H1 (cell line): ENCODE results near the gene UBALD1. TPM values are rescaled to one million over a fixed set of nuclear protein-coding genes. Genes with fewer than 3 reads are reported as not detected.

ENCODE experiments used
- BCL11A ChIP-seq, 2 experiments: IDR thresholded peaks; one replicate each; pipeline ENCODE4 v1.6.1; 2011; ENCODE audit warnings: low read depth in 2 of 2, low read length in 2 of 2, mild to moderate bottlenecking in 2 of 2
- CBX5 ChIP-seq: fragments of 300-800, 300-1000 bp; sonication (generic); IDR thresholded peaks from 2 replicates; pipeline ENCODE4 v1.7.1; 2016; ENCODE audit warnings: antibody characterized with exemption, low read length, low read depth
- CBX8 ChIP-seq: fragments of 300-800, 300-1000 bp; sonication (generic); IDR thresholded peaks from 2 replicates; pipeline ENCODE4 v1.7.1; 2016; ENCODE audit warnings: low read depth, low read length, borderline replicate concordance
- CEBPB ChIP-seq: IDR thresholded peaks from 2 replicates; pipeline ENCODE4 v1.6.1; 2012; ENCODE audit warnings: low read depth, low read length
- CREB1 ChIP-seq: IDR thresholded peaks from 2 replicates; pipeline ENCODE4 v1.6.1; 2012; ENCODE audit warnings: inconsistent platforms
- EGR1 ChIP-seq: IDR thresholded peaks from 2 replicates; pipeline ENCODE4 v1.6.1; 2011; ENCODE audit warnings: low read depth, low read length, borderline replicate concordance
- EP300 ChIP-seq, 2 experiments: IDR thresholded peaks; 1 replicate in 1 of 2; 2 replicates in 1 of 2; pipeline ENCODE4 v1.6.1; 2011 to 2012; ENCODE audit warnings: low read depth in 2 of 2, low read length in 2 of 2, mild to moderate bottlenecking in 2 of 2, borderline replicate concordance in 1 of 2, inconsistent platforms in 1 of 2, moderate library complexity in 1 of 2
- EZH2 ChIP-seq: fragments of 200-600 bp; sonication (generic); IDR thresholded peaks from 2 replicates; pipeline ENCODE4 v1.7.1; 2012; ENCODE audit warnings: low read depth, mild to moderate bottlenecking, moderate library complexity, low read length, inconsistent platforms; ENCODE audit not compliant: severe bottlenecking
- FOSL1 ChIP-seq: IDR thresholded peaks from 2 replicates; pipeline ENCODE4 v1.6.1; 2011; ENCODE audit warnings: mild to moderate bottlenecking, low read depth, low read length, moderate library complexity; ENCODE audit not compliant: insufficient read depth
- HDAC6 ChIP-seq: IDR thresholded peaks from one replicate; pipeline ENCODE4 v1.7.1; 2012; ENCODE audit warnings: low read depth, mild to moderate bottlenecking, inconsistent platforms, low read length, moderate library complexity
- JUN ChIP-seq: IDR thresholded peaks from 2 replicates; pipeline ENCODE4 v1.6.1; 2011; ENCODE audit warnings: low read depth, mild to moderate bottlenecking, improper control_type of control experiment, low read length
- KDM4A ChIP-seq: IDR thresholded peaks from one replicate; pipeline ENCODE4 v1.7.1; 2012; ENCODE audit warnings: low read depth, mild to moderate bottlenecking, moderate library complexity, low read length, inconsistent platforms; ENCODE audit not compliant: severe bottlenecking
- NANOG ChIP-seq: IDR thresholded peaks from 2 replicates; pipeline ENCODE4 v1.6.1; 2011; ENCODE audit warnings: low read length, low read depth, mild to moderate bottlenecking, inconsistent platforms; ENCODE audit not compliant: insufficient read depth, poor library complexity, severe bottlenecking
- POU5F1 ChIP-seq: IDR thresholded peaks from 2 replicates; pipeline ENCODE4 v1.6.1; 2011; ENCODE audit warnings: low read depth, mild to moderate bottlenecking, low read length, moderate library complexity
- RBBP5 ChIP-seq: IDR thresholded peaks from 2 replicates; pipeline ENCODE4 v1.7.1; 2012; ENCODE audit warnings: low read depth, mild to moderate bottlenecking, inconsistent platforms, low read length, moderate library complexity, borderline replicate concordance
- RFX5 ChIP-seq: IDR thresholded peaks from 2 replicates; pipeline ENCODE4 v1.6.1; 2011; ENCODE audit warnings: low read depth, low read length, improper control_type of control experiment, borderline replicate concordance
- RXRA ChIP-seq: IDR thresholded peaks from 2 replicates; pipeline ENCODE4 v1.6.1; 2011; ENCODE audit warnings: low read depth, mild to moderate bottlenecking, low read length, moderate library complexity; ENCODE audit not compliant: insufficient read depth
- SAP30 ChIP-seq: fragments of 300-600 bp; sonication (generic); IDR thresholded peaks from 2 replicates; pipeline ENCODE4 v1.7.1; 2012; ENCODE audit warnings: low read length, moderate library complexity, mild to moderate bottlenecking, inconsistent platforms; ENCODE audit not compliant: insufficient read depth, insufficient replicate concordance
- SP2 ChIP-seq: IDR thresholded peaks from 2 replicates; pipeline ENCODE4 v1.6.1; 2012; ENCODE audit warnings: mild to moderate bottlenecking, low read length, inconsistent platforms
- TBP ChIP-seq: IDR thresholded peaks from 2 replicates; pipeline ENCODE4 v1.6.1; 2011; ENCODE audit warnings: low read depth, low read length, improper control_type of control experiment
- YY1 ChIP-seq: IDR thresholded peaks from 2 replicates; pipeline ENCODE4 v1.6.1; 2011; ENCODE audit warnings: low read depth, mild to moderate bottlenecking, low read length
- polyA plus RNA-seq, 7 experiments: library from polyadenylated mRNA; depleted of rRNA in 3 of 7; stranded (reverse) in 5 of 7; unstranded in 2 of 7; fragments of >200 nt in 5 of 7; fragments of 200-250 nt in 2 of 7; gene quantifications; 1 replicate in 5 of 7; 2 replicates in 1 of 7; 4 replicates in 1 of 7; pipeline versions ENCODE4 v1.2.1 to v1.2.3, GENCODE V29; 2011 to 2013; ENCODE audit warnings: missing spikeins in 2 of 7, mixed read lengths in 2 of 7
- total RNA-seq: library from RNA; stranded (reverse); fragmentation: NEBNext Ultra II Directional; extraction: Animal tissue kit (Norgen Biotek cat#: 25700); gene quantifications from 2 replicates; pipeline ENCODE4 v1.2.1, GENCODE V29; 2021
- TF ChIP-seq, protein P1 (sequence below), 3 experiments: IDR thresholded peaks; 1 replicate in 2 of 3; 2 replicates in 1 of 3; pipeline versions ENCODE4 v1.5.1 to v1.6.1; 2011; ENCODE audit warnings: low read length in 3 of 3, mild to moderate bottlenecking in 3 of 3, inconsistent platforms in 2 of 3, low read depth in 1 of 3, moderate library complexity in 1 of 3; ENCODE audit not compliant: insufficient read depth in 1 of 3; ENCODE audit errors: control extremely low read depth in 1 of 3
- TF ChIP-seq, protein P2 (sequence below): IDR thresholded peaks from 2 replicates; pipeline ENCODE4 v1.6.1; 2011; ENCODE audit warnings: low read depth, mild to moderate bottlenecking, low read length; ENCODE audit not compliant: insufficient read depth

UBALD1 gene
- total and polyA plus RNA-seq, 2 of the 8 experiments (the other 6 are each of a cell fraction or from before 2014, with no cell fraction given) = 28.6 to 62.0 TPM

DNA sequence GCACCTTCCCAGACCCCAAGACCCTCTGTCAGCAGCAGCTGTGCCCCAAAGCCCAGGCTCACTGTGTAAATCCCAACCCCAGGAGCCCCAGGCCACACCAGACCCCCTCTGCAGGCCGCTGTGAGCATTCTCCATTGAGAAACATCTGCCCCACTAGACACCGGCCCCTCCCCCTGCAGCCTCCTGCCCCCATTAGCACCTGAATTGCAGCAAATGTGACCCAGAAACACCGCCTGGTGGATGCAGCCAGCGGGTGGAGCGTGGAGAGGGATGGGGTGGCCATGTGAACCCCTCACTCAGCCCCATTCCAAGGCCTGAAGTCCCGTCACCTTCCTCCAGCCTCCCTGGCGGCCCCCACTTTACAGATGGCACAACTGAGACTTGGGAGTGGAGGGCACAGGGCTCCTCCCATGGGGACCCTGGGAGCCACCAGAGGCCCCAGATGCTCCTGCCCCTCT lies 2.2 kb downstream of the UBALD1 start (continued):
- TF ChIP-seq EP300 (IDR thresholded peaks at IDR 0.05; ENCODE audit: borderline replicate concordance in 1 of 2, low read depth in 2 of 2, low read length in 2 of 2) (no peak), RFX5 (no peak), CBX5 (no peak), RXRA (no peak), BCL11A (IDR thresholded peaks at IDR 0.05; ENCODE audit: low read depth in 2 of 2, low read length in 2 of 2) (no peak), EGR1 (no peak), YY1 (peak; percentile 43; the same call in 1 of the 2 replicates), EZH2 (no peak), KDM4A (no peak), CEBPB (no peak), RBBP5 (no peak; the same call in 1 of the 2 replicates), HDAC6 (no peak), CBX8 (no peak), SP2 (no peak), POU5F1 (no peak), TBP (no peak), SAP30 (no peak), JUN (no peak), FOSL1 (no peak), CREB1 (no peak), NANOG (no peak)
- TF ChIP-seq, protein P1, sequence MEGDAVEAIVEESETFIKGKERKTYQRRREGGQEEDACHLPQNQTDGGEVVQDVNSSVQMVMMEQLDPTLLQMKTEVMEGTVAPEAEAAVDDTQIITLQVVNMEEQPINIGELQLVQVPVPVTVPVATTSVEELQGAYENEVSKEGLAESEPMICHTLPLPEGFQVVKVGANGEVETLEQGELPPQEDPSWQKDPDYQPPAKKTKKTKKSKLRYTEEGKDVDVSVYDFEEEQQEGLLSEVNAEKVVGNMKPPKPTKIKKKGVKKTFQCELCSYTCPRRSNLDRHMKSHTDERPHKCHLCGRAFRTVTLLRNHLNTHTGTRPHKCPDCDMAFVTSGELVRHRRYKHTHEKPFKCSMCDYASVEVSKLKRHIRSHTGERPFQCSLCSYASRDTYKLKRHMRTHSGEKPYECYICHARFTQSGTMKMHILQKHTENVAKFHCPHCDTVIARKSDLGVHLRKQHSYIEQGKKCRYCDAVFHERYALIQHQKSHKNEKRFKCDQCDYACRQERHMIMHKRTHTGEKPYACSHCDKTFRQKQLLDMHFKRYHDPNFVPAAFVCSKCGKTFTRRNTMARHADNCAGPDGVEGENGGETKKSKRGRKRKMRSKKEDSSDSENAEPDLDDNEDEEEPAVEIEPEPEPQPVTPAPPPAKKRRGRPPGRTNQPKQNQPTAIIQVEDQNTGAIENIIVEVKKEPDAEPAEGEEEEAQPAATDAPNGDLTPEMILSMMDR (IDR thresholded peaks at IDR 0.05; ENCODE audit: control extremely low read depth in 1 of 3, insufficient read depth in 1 of 3, low read depth in 1 of 3, low read length in 3 of 3) = peak in 2 of 3 experiments; percentile 53 to 55; a peak in 3 of 4 replicates
- TF ChIP-seq, protein P2, sequence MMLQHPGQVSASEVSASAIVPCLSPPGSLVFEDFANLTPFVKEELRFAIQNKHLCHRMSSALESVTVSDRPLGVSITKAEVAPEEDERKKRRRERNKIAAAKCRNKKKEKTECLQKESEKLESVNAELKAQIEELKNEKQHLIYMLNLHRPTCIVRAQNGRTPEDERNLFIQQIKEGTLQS = no peak
